Stimulated activated CD8-positive, alpha-beta memory T cell treated with anti-CD3 and anti-CD28 coated beads, Interleukin-12 subunit alpha, Interleukin-12 subunit beta, amount 100 ng/mL, for 1 hour (primary cell): ENCODE results near the gene CIAO3.

Source experiments
- DNase-seq: peaks from one replicate; pipeline ENCODE4 v3.0.0-alpha.2; 2020; ENCODE audit warnings: low read depth

Gene CIAO3

DNA sequence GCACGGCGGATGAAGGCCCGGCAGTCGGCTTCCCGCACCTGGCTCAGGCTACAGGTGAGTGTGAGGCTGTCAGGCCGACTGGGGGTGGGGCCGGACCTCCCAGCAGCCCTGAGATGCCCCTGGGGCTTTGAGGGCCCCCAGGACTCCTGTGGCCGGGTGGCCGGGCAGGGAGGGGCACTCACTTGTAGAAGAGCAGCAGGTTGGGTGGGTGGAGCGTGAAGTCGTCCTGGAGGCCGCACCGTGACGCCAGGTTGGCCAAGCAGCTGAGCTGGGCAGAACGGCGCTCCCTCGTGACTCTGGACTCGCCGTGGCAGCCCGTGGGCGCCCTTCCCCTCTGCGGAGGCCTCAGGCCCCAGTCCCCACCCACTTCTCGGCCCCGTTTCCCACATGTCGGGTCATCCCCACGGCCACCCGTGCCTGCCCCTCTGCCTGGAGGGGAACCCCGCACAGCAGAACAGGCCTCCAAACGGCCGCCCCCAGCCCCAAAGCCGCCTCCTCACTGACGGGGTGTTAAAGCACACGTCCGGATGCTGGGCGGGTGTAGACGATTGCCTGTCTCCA is 34.5 kb upstream of the CIAO3 start:
- no peak for DNase-seq

GRCh38 chr16:774086-775001 is 33.5 kb upstream of the CIAO3 start:
- DNase-seq = no peak

DNA sequence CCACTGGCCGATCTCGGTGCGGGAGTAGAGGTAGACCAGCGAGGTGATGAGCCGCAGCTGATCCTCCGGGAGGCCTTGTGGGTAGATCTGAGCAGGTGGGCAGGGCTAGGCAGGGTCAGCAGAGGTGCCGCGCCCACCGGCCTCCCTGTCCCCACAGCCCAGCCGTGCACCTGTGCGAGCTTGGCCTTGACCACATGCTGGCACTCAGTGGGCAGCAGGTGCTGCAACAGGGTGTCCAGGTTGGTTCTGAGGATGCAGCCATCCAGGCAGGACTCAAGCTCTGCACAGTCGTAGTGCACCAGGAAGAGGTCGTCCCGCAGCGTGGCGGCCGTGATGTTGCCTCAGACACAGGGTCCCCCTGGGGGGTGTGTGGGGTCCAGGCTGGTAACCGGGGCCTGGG is 32.2 kb upstream of the CIAO3 start:
- no peak for DNase-seq

DNA sequence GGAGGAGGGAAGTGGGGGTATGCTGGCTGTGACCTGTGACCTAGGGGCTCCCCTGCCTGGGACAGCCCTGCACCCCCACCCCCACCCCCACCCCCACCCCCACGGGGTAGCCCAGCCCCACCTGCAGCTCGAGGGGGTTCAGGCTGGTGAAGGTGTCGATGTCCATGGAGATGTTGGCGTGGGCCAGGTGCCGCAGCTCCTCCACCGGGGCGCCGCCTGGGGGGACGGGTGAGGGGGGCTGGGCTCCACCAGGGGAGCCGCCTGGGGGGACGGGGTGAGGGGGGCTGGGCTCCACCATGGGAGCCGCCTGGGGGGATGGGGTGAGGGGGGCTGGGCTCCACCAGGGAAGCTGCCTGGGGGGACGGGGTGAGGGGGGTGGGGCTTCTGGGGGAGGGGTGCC is 29.6 kb upstream of the CIAO3 start:
- no peak for DNase-seq

- DNase-seq = no peak
Measured at GRCh38 chr16:769934-770333, 29.1 kb upstream of the CIAO3 start.

DNA sequence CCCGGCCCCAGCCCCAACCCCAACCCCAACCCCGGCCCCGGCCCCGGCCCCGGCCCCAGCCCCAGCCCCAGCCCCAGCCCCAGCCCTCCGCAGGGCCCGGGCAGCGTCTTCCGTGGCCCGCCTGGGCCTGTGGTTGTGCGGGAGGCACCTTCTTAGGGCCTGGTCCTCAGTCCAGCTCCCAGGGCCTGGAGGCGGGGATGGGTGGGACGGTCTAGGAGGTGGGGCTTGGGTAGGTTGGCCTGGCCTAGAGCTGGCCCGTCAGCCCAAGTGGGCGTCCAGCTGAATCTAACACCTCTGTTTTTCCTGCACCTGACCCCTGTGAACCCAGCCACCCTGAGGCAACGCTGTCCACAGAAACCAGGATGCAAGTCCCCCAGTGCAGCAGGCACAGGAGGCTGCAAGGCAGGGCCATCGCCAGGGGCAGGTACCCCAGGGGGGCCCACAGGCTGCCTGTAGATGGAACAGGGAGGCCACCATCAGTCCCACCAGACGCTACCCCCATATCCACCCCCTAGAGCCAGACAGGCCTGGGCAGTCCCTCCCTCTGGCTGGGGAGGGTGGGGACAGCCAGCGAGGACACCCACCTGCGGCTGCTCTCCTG is 28.5 kb upstream of the CIAO3 start:
- DNase-seq = no peak

GRCh38 chr16:768428-768827 is 27.6 kb upstream of the CIAO3 start:
- DNase-seq = no peak

DNA sequence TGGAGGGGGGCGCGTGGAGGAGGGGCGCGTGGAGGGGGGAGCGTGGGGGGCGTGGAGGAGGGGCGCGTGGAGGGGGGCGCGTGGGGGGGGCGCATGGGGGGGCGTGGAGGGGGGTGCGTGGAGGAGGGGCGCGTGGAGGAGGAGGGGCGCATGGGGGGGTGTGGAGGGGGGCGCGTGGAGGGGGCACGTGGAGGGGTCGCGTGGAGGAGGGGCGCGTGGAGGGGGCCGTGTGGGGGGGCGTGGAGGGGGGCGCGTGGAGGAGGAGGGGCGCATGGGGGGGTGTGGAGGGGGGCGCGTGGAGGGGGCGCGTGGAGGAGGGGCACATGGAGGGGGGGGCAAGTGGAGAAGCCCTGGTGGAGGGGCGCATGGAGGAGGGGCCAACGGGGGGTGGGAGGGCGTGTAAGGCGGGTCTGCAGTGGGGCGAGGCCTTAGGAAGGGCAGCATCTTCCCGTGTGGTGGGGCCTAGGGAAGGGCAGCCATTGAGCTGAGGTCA is 27.0 kb upstream of the CIAO3 start:
- DNase-seq = no peak

GRCh38 chr16:766820-767640 is 26.2 kb upstream of the CIAO3 start:
- no peak for DNase-seq

DNA sequence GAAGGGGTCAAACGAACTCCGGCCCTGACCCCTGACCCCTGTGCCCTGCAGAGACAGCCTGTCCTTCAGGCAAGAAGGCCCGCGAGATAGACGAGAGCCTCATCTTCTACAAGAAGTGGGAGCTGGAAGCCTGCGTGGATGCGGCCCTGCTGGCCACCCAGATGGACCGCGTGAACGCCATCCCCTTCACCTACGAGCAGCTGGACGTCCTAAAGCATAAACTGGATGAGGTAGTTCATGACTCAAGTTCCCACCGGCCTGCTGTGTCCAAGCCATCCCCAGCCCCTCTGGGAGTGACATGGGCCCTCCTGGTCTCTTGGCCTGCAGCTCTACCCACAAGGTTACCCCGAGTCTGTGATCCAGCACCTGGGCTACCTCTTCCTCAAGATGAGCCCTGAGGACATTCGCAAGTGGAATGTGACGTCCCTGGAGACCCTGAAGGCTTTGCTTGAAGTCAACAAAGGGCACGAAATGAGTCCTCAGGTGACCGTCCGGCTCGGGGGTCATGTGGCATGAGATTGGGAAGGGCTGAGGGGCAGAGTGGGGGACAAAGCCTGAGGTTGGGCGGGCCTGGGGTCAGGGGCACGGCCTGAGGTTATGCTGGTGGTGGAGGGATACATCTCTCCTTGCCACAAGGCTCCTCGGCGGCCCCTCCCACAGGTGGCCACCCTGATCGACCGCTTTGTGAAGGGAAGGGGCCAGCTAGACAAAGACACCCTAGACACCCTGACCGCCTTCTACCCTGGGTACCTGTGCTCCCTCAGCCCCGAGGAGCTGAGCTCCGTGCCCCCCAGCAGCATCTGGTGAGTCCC is 25.4 kb upstream of the CIAO3 start:
- DNase-seq = no peak

DNA sequence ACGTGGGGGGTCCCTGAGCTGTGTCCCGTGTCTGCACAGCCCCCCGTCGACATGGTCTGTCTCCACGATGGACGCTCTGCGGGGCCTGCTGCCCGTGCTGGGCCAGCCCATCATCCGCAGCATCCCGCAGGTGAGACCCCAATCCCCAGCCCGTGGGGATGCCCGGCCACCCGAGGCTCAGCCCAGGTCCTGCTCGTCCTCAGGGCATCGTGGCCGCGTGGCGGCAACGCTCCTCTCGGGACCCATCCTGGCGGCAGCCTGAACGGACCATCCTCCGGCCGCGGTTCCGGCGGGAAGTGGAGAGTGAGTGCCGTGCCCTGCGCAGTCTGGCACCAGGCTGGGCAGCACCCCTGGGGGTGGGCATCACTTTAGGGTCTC is 24.7 kb upstream of the CIAO3 start:
- DNase-seq = no peak

DNA sequence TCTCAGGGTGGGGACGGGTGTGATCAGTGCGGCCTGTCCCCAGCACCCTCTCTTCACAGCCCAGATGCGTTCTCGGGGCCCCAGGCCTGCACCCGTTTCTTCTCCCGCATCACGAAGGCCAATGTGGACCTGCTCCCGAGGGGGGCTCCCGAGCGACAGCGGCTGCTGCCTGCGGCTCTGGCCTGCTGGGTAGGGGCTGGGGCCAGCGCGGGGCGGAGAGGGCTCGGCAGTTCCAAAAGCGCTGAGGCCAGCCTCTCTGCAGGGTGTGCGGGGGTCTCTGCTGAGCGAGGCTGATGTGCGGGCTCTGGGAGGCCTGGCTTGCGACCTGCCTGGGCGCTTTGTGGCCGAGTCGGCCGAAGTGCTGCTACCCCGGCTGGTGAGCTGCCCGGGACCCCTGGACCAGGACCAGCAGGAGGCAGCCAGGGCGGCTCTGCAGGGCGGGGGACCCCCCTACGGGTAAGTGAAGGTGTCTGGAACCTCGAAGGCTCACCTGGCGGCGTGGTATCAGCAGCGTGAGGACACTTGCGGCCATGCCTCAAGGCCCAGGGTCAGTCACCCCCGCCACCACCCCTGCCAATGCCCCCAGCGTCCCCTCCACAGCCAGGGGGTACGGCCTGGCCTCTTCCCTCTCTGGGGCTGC is 24.2 kb upstream of the CIAO3 start:
- no peak for DNase-seq

- no peak for DNase-seq
Measured at GRCh38 chr16:764184-764750, 23.5 kb upstream of the CIAO3 start.

DNA sequence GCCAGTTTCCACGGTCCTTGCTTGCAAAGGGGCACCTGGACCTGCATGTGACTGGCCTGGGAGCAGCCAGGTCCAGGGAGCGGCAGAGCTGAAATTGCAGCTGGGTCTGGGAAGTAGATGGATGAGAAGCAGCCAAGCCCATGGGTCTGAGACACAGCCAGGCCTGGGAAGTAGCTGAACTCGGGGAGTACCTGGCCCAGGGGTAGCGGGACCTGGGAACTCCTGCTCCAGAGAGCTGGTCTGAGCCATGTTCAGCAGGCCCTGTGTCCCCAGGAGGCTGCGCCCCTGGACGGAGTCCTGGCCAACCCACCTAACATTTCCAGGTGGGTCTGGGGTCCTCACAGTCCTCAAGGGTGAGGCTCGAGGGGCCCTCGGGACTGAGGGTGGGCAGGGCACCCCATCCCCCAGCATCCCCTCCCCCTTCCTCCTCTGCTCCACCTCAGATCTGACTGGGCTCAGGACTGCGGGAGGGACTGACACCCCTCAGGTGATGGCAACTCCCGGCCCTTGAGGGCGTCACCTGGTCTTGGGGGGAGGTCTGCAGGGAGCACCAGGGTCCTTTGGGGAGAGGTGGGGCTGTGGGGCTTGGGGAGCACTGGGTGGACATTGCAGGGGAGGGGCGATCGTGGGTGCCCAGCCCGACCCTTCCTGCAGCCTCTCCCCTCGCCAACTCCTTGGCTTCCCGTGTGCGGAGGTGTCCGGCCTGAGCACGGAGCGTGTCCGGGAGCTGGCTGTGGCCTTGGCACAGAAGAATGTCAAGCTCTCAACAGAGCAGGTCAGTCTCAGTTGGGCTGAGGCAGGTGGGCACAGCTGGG is 22.8 kb upstream of the CIAO3 start:
- DNase-seq = no peak

- no peak for DNase-seq
Measured at GRCh38 chr16:762595-763268, 21.9 kb upstream of the CIAO3 start.

DNA sequence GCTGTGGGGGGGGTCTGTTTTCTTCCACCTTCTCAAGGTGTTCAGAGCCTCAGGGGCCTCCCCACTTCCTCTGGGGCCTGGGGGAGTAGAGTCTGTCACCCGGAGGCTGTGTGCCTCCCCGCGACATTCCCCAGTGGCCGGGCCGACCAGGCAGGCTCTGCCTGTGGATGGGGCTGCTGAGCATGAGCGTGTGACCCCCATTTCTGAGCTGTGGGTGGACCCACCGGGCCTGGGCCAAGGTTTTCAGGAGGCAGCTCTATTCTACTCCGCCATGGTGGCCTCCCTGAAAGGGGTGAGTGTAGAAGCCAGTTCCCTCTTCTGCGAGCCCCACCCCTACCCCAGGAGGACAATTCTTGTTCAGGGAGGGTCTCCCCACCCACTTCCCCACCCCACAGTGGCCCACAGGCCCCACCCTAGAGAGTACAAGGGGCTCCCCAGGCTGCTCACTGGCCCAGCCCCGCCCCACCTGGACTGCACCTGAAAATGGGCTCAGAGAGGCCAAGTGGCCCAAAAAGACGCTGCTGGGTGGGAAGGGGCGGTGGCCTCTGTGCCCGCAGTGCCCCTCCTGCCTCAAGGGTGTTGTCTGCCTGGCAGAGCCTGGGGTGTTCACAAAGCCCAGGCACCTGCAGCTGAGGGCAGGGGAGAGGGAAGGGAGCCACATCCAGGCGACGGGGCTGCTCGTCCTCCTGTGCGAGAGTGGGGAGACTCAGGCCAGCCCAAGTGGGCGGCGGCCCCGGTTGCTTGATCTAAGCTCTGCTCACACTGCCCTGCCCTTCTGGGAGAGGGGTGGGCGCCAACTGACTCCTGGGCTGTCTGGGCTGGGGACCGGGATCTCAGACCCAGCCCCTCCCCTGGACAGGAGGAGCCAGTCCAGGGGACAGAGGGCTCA is 21.1 kb upstream of the CIAO3 start:
- DNase-seq = no peak

DNA sequence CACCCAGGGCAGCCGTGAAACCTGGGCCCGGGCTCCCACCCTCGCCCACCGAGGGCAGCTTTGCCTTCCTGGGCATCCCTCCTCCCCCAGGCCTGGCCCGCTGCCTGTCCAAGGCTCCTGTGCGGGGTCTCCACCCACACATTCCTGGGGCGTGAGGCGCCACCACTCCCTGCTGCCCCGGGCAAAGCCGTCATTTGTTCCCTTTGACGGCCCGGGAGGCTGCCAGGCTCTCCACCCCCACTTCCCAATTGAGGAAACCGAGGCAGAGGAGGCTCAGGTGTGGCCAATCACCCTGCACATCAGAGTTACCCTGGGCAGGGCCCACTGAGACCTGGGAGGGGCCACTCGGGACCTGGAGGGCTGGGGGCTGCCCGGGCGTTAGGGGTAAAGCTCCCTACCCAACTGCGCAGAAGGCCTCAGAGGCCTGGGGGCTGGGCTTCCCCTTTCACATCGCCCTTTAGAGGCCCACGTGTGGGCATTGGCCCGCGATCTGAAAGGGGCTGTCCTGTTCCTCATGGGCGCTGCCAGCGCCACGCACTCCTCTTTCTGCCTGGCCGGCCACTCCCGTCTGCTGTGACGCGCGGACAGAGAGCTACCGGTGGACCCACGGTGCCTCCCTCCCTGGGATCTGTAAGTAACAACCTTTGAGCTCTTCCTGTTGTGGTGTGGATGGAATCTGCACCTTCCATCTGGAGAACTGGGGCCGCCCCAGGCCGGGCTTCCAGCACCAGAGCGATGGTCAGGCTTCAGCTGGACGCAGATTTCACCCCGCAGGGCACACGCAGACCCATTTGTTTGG is 19.9 kb upstream of the CIAO3 start, which contains the start of gene MSLN:
TSS of gene MSLN (plus strand) at position 190 of the 799 bp plus-strand sequence. CDS start 1,947 bp downstream, outside the sequence.
- no peak for DNase-seq
